Natural killer cell (primary cell): Measurements from ENCODE around the gene IPO11. TPM values are rescaled to one million over a fixed set of nuclear protein-coding genes. Genes with fewer than 3 reads are reported as not detected.

ENCODE experiments used
- ATAC-seq, 3 donors: fragments of 150-1000 bp in 2 of 3; fragments of 200-7000 bp in 1 of 3; cut with Tn5 transposase; 1 replicate in 1 of 3; 2 replicates in 2 of 3; pipeline ENCODE4 v1.10.0; 2021; ENCODE audit warnings: mild to moderate bottlenecking in 2 of 3, moderate library complexity in 2 of 3
- DNase-seq, 2 donors: peaks; one replicate each; pipeline versions ENCODE4 v3.0.0 to v3.0.0-alpha.2; 2013 to 2021; ENCODE audit warnings: mixed read lengths in 1 of 2
- H3K27ac ChIP-seq: one replicate; pipeline ENCODE4 v1.5.1; 2013; ENCODE audit warnings: mild to moderate bottlenecking, low read length
- H3K27me3 ChIP-seq: one replicate; pipeline ENCODE4 v1.6.1; 2013; ENCODE audit warnings: low read length; ENCODE audit not compliant: control insufficient read depth, insufficient read depth
- H3K36me3 ChIP-seq: one replicate; pipeline ENCODE4 v1.6.1; 2013; ENCODE audit warnings: low read length; ENCODE audit not compliant: control insufficient read depth, insufficient read depth
- H3K4me1 ChIP-seq: one replicate; pipeline ENCODE4 v1.6.1; 2013; ENCODE audit warnings: low read length; ENCODE audit not compliant: control insufficient read depth, insufficient read depth
- H3K4me3 ChIP-seq: one replicate; pipeline ENCODE4 v1.5.1; 2013; ENCODE audit warnings: low read length
- H3K9me3 ChIP-seq: one replicate; pipeline ENCODE4 v1.6.1; 2013; ENCODE audit warnings: low read length; ENCODE audit not compliant: control insufficient read depth, insufficient read depth
- H3K27ac Mint-ChIP-seq, 2 donors: one replicate each; pipeline ENCODE4 v1.8.0; 2022; ENCODE audit warnings: mild to moderate bottlenecking in 2 of 2, mixed read lengths in 2 of 2, moderate library complexity in 1 of 2
- H3K27me3 Mint-ChIP-seq, 2 donors: one replicate each; pipeline ENCODE4 v1.8.0; 2022; ENCODE audit warnings: low read depth in 2 of 2, mixed read lengths in 2 of 2
- H3K36me3 Mint-ChIP-seq: one replicate; pipeline ENCODE4 v1.8.0; 2022; ENCODE audit warnings: mixed read lengths
- H3K4me1 Mint-ChIP-seq, 2 donors: one replicate each; pipeline ENCODE4 v1.8.0; 2022; ENCODE audit warnings: mixed read lengths in 2 of 2
- H3K4me3 Mint-ChIP-seq: one replicate; pipeline ENCODE4 v1.8.0; 2022; ENCODE audit warnings: mild to moderate bottlenecking, moderate library complexity, mixed read lengths
- H3K9me3 Mint-ChIP-seq, 2 donors: one replicate each; pipeline ENCODE4 v1.8.0; 2022; ENCODE audit warnings: mixed read lengths in 2 of 2
- WGBS: methylation state at CpG from one replicate; pipeline ENCODE4 v1.1.7; 2013; ENCODE audit warnings: missing lambda C conversion rate; ENCODE audit not compliant: insufficient coverage; 5-methylcytosine and 5-hydroxymethylcytosine counted together
- intact Hi-C: fragments of 100-400 bp; cut with micrococcal nuclease; formaldehyde crosslinking; loops from one replicate; pipeline ENCODE4 v1.14.2; 2022
- total RNA-seq, 4 donors: library from RNA; stranded (reverse); fragments of 120-200 nt in 1 of 4; gene quantifications; one replicate each; pipeline versions ENCODE4 v1.2.3 to v1.2.4, GENCODE V29; 2013 to 2022
- TF ChIP-seq, protein P1 (sequence below): fragments of 200-600 bp; IDR thresholded peaks from one replicate; pipeline ENCODE4 v1.8.0; 2022; ENCODE audit warnings: antibody characterized with exemption

IPO11 gene
- total RNA-seq, 3 donors from 2014 or later (not counting 1 experiment from before 2014, with no cell fraction given) = 16.6 to 31.4 (median 30.7) TPM

DNA sequence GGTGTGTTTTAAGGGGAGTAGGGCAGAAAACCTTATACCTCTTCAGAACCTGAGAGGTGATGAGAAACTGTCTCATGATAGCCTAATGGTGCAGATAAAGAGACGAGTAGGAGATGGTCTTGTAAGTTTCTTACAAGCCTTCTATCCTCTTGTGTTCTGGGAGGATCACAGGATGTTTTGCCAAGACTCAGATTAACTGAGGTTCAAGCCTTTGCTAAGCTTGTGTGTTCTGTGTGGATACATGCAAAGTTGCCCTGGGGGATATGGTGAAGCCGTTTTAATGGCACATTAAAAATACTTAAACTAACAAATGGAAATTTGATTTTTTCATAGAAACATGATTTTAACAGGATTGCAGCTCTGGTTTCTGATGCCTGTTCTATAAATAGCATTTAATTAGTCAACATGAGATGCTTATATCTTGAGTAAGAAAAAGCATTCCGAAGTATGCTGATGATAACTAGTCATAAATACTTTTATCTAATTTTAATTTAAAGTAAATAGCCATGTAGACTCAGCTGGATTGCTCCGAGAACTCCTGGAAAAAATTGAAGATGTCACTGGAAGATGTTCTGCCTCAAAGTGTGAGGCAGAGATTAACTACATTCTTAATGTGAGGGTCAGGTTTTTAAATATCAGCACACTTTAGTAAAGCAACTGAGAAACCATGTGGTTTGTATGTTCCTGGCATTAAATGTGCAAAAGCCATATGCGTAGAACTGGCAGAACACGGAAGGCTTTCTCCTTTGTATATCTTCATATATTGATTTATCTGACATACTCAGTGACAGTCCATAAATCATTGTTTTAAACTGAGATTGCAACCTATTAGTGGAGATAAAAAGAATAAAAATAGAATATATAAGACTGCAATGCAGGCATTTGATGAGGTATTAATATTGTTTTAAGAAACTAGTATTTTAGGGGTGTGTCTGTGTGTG is 53.7 kb downstream of the IPO11 start:
- WGBS = 96% methylated on average over 2 of the region's 6 CpGs
- ATAC-seq (no peak), DNase-seq (no peak)
- H3K27ac Mint-ChIP-seq = no peak overlapping the region
- no peak overlapping the region for H3K4me3 ChIP-seq
- H3K9me3 Mint-ChIP-seq = no peaks in the 10 kb centered on the region
- H3K4me1 ChIP-seq = no peaks in the 10 kb centered on the region
- H3K27me3 ChIP-seq = no peaks in the 10 kb centered on the region
- no peaks in the 10 kb centered on the region for H3K9me3 ChIP-seq
- no peak overlapping the region for H3K4me3 Mint-ChIP-seq
- TF ChIP-seq, protein P1, sequence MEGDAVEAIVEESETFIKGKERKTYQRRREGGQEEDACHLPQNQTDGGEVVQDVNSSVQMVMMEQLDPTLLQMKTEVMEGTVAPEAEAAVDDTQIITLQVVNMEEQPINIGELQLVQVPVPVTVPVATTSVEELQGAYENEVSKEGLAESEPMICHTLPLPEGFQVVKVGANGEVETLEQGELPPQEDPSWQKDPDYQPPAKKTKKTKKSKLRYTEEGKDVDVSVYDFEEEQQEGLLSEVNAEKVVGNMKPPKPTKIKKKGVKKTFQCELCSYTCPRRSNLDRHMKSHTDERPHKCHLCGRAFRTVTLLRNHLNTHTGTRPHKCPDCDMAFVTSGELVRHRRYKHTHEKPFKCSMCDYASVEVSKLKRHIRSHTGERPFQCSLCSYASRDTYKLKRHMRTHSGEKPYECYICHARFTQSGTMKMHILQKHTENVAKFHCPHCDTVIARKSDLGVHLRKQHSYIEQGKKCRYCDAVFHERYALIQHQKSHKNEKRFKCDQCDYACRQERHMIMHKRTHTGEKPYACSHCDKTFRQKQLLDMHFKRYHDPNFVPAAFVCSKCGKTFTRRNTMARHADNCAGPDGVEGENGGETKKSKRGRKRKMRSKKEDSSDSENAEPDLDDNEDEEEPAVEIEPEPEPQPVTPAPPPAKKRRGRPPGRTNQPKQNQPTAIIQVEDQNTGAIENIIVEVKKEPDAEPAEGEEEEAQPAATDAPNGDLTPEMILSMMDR = no peak
- H3K36me3 ChIP-seq = peaks cover 14% of the 10 kb centered on the region
- H3K36me3 Mint-ChIP-seq = no peaks in the 10 kb centered on the region
- intact Hi-C loops = no loop called here
- peaks cover 0 to 7% of the 10 kb centered on the region in 2 donors for H3K4me1 Mint-ChIP-seq
- no peak overlapping the region for H3K27ac ChIP-seq
- H3K27me3 Mint-ChIP-seq = no peaks in the 10 kb centered on the region

- no peak overlapping the region for H3K4me3 Mint-ChIP-seq
- no peaks in the 10 kb centered on the region for H3K9me3 Mint-ChIP-seq
- Histone ChIP-seq H3K4me3 (no peak overlapping the region), H3K27me3 (no peaks in the 10 kb centered on the region), H3K36me3 (peaks cover 7% of the 10 kb centered on the region), H3K27ac (no peak overlapping the region), H3K9me3 (no peaks in the 10 kb centered on the region), H3K4me1 (no peaks in the 10 kb centered on the region)
- no peaks in the 10 kb centered on the region for H3K4me1 Mint-ChIP-seq
- WGBS = 80% methylated on average over 1 of the region's 1 CpG
- H3K36me3 Mint-ChIP-seq = no peaks in the 10 kb centered on the region
- no peaks in the 10 kb centered on the region for H3K27me3 Mint-ChIP-seq
- intact Hi-C loops = no loop called here
- peak overlapping the region in 1 of 2 donors; percentile 7 for H3K27ac Mint-ChIP-seq
- ATAC-seq (no peak), DNase-seq (no peak)
- TF ChIP-seq, protein P1 = no peak
Observed at GRCh38 chr5:62473209-62473608, 60.6 kb downstream of the IPO11 start.

DNA sequence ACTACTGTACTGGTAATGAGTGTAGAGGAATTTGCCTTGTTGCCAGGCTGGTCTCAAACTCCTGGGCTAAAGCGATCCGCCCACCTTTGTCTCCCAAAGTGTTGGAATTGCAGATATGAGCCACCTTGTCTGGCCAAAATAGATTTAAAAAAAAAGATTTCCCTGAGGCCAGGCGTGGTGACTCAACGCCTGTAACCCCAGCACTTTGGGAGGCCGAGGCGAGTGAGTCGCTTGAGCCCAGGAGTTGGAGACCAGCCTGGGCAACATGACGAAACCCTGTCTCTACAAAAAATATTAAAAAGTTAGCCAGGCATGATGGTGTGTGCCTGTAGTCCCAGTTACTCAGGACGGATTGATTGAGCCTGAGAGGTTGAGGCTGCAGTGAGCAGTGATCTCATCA is 62.5 kb downstream of the IPO11 start:
- intact Hi-C loops = no loop called here
- H3K9me3 Mint-ChIP-seq = no peaks in the 10 kb centered on the region
- no peaks in the 10 kb centered on the region for H3K27me3 Mint-ChIP-seq
- WGBS = 96% methylated on average over 9 of the region's 9 CpGs
- DNase-seq = no peak
- TF ChIP-seq, protein P1 = no peak
- Histone ChIP-seq H3K36me3 (no peaks in the 10 kb centered on the region), H3K9me3 (no peaks in the 10 kb centered on the region), H3K4me1 (no peaks in the 10 kb centered on the region), H3K27me3 (no peaks in the 10 kb centered on the region), H3K27ac (no peak overlapping the region), H3K4me3 (no peak overlapping the region)
- no peak for ATAC-seq
- H3K4me3 Mint-ChIP-seq = no peak overlapping the region
- H3K27ac Mint-ChIP-seq = no peak overlapping the region
- no peaks in the 10 kb centered on the region for H3K4me1 Mint-ChIP-seq
- H3K36me3 Mint-ChIP-seq = no peaks in the 10 kb centered on the region
